ENCODE results near the gene ANKIB1.
"Not testable (repeated sequence)": the region's sequence is repeated elsewhere in the genome, so short reads cannot be mapped to it uniquely, and the experiment has no call there.

ANKIB1 gene

GRCh38 chr7:92251181-92251580, 5.4 kb downstream of the ANKIB1 start:
- no peak for DNase-seq (ENCODE audit: extremely low read depth, low read depth)
- TF ChIP-seq CTCF (IDR thresholded peaks at IDR 0.05; ENCODE audit: low read depth, low read length) = no peak

- no peak for DNase-seq (ENCODE audit: extremely low read depth, low read depth)
- TF ChIP-seq CTCF (IDR thresholded peaks at IDR 0.05; ENCODE audit: low read depth, low read length) = no peak
Observed at GRCh38 chr7:92253251-92253650, 7.5 kb downstream of the ANKIB1 start.

- DNase-seq (ENCODE audit: extremely low read depth, low read depth) = not testable (repeated sequence)
Observed at GRCh38 chr7:92254800-92255199, 9.0 kb downstream of the ANKIB1 start.

GRCh38 chr7:92255308-92255707, 9.5 kb downstream of the ANKIB1 start:
- TF ChIP-seq CTCF (IDR thresholded peaks at IDR 0.05; ENCODE audit: low read depth, low read length) = no peak
- DNase-seq (ENCODE audit: extremely low read depth, low read depth) = peak; percentile 12

GRCh38 chr7:92259062-92259461, 13.3 kb downstream of the ANKIB1 start:
- no peak for DNase-seq (ENCODE audit: extremely low read depth, low read depth)
- no peak for TF ChIP-seq CTCF (IDR thresholded peaks at IDR 0.05; ENCODE audit: low read depth, low read length)

- TF ChIP-seq CTCF (IDR thresholded peaks at IDR 0.05; ENCODE audit: low read depth, low read length) = no peak
Observed at GRCh38 chr7:92259610-92260247, 14.0 kb downstream of the ANKIB1 start.

GRCh38 chr7:92260248-92260781, 14.5 kb downstream of the ANKIB1 start:
- no peak for TF ChIP-seq CTCF (IDR thresholded peaks at IDR 0.05; ENCODE audit: low read depth, low read length)
- DNase-seq (ENCODE audit: extremely low read depth, low read depth) = no peak

More at GRCh38 chr7:92259610-92260247, 14.0 kb downstream of the ANKIB1 start:
- no peak for DNase-seq (ENCODE audit: extremely low read depth, low read depth)

All from AG09319 (cell line).